ENCODE measurements around the gene WT1. TPM values are rescaled to one million over a fixed set of nuclear protein-coding genes. Genes with fewer than 3 reads are reported as not detected.
A peak's percentile ranks its signal among the peaks of the same experiment; 100 is the strongest.

WT1 gene
- total and polyA plus RNA-seq, 4 experiments from 2014 or later = not detected

DNA sequence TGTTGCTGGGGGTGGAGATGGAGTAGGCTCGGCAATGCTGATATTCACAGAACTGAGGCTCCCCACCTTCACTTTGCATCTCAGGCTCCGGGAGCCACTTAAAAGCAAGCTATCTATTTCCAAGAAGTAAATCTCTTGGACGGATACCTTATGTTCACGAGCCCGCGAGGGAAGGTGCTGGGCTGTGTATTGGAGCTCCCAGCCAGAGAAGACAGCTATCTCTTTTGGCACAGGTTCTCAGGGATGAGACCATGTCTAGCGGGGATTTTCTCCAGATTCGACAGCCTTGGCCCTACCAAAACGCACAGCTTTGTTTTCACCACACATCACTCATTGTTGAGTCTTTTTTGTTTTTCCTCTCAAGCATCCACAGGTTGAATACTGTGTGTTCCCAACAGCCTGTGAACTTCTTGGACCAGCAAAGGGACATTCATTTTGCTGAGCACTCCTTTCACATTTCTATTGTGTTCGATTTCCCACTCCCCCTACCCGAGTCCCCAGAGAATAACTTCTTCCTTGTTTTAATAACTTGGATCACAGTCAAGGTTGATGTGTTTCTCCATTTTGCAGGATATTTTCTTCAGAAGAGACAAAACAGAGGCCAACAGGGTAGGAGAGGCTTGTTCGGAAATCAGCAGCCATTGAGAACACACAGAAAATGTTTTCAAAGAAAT, 23.3 kb downstream of the WT1 start:
- Mint-ChIP-seq H3K36me3 (no peaks in the 10 kb centered on the region), H3K4me3 (peak overlapping the region in 1 of 8 donors; percentile 66), H3K27me3 (peaks cover 10 to 22% of the 10 kb centered on the region in 2 donors), H3K9me3 (peaks cover 0 to 1% (median 0%) of the 10 kb centered on the region in 8 donors), H3K4me1 (no peaks in the 10 kb centered on the region), H3K27ac (no peak overlapping the region)
- Histone ChIP-seq H3K4me1 (ENCODE audit: insufficient read depth, low read length) (no peaks in the 10 kb centered on the region), H3K27me3 (ENCODE audit: insufficient read depth, low read length) (no peaks in the 10 kb centered on the region), H3K4me3 (ENCODE audit: low read length in 2 of 2) (no peak overlapping the region), H3K27ac (ENCODE audit: low read depth, low read length) (no peak overlapping the region), H3K9me3 (ENCODE audit: control insufficient read depth in 1 of 2, low read length in 2 of 2) (no peaks in the 10 kb centered on the region), H3K36me3 (ENCODE audit: insufficient read depth, low read length) (no peaks in the 10 kb centered on the region)
- POLR2A ChIA-PET (ENCODE audit: partially characterized antibody) = no interaction called here
- DNase-seq = no peak
- intact Hi-C loops (cut with micrococcal nuclease) = no loop called here
- CTCF ChIA-PET (ENCODE audit: partially characterized antibody) = interaction anchor here (1.2 kb wide), 1 partner anchor 9 kb away, joined by 3 read pairs; no protein-coding TSS in a partner anchor

GRCh38 chr11:32405592-32405991, 29.7 kb downstream of the WT1 start:
- Mint-ChIP-seq H3K36me3 (no peaks in the 10 kb centered on the region), H3K27ac (no peak overlapping the region), H3K4me3 (no peak overlapping the region), H3K4me1 (no peaks in the 10 kb centered on the region), H3K27me3 (peaks cover 19 to 24% of the 10 kb centered on the region in 2 donors), H3K9me3 (peaks cover 0 to 4% (median 1%) of the 10 kb centered on the region in 8 donors)
- H3K27ac ChIP-seq (ENCODE audit: low read depth, low read length) = no peak overlapping the region
- intact Hi-C loops (cut with micrococcal nuclease) = no loop called here
- H3K4me3 ChIP-seq (ENCODE audit: low read length in 2 of 2) = no peak overlapping the region
- CTCF ChIA-PET (ENCODE audit: partially characterized antibody) = interaction anchor here (0.9 kb wide), 1 partner anchor 83 kb away, joined by 4 read pairs; no protein-coding TSS in a partner anchor
- no peaks in the 10 kb centered on the region for H3K36me3 ChIP-seq (ENCODE audit: insufficient read depth, low read length)
- H3K27me3 ChIP-seq (ENCODE audit: insufficient read depth, low read length) = no peaks in the 10 kb centered on the region
- H3K4me1 ChIP-seq (ENCODE audit: insufficient read depth, low read length) = no peaks in the 10 kb centered on the region
- POLR2A ChIA-PET (ENCODE audit: partially characterized antibody) = no interaction called here
- no peaks in the 10 kb centered on the region for H3K9me3 ChIP-seq (ENCODE audit: control insufficient read depth in 1 of 2, low read length in 2 of 2)
- no peak for DNase-seq

GRCh38 chr11:32402836-32403235, 32.5 kb downstream of the WT1 start:
- Mint-ChIP-seq H3K9me3 (peaks cover 0 to 4% (median 1%) of the 10 kb centered on the region in 8 donors), H3K27me3 (peaks cover 19 to 21% of the 10 kb centered on the region in 2 donors), H3K4me1 (no peaks in the 10 kb centered on the region), H3K36me3 (no peaks in the 10 kb centered on the region), H3K4me3 (no peak overlapping the region), H3K27ac (no peak overlapping the region)
- ChIA-PET CTCF (ENCODE audit: partially characterized antibody) (interaction anchor here (1.6 kb wide), 1 partner anchor 18 kb away, joined by 5 read pairs; no protein-coding TSS in a partner anchor), POLR2A (ENCODE audit: partially characterized antibody) (no interaction called here)
- Histone ChIP-seq H3K27ac (ENCODE audit: low read depth, low read length) (no peak overlapping the region), H3K27me3 (ENCODE audit: insufficient read depth, low read length) (no peaks in the 10 kb centered on the region), H3K9me3 (ENCODE audit: control insufficient read depth in 1 of 2, low read length in 2 of 2) (no peaks in the 10 kb centered on the region), H3K4me3 (ENCODE audit: low read length in 2 of 2) (no peak overlapping the region), H3K36me3 (ENCODE audit: insufficient read depth, low read length) (no peaks in the 10 kb centered on the region), H3K4me1 (ENCODE audit: insufficient read depth, low read length) (no peaks in the 10 kb centered on the region)
- intact Hi-C loops (cut with micrococcal nuclease) = no loop called here
- DNase-seq = no peak

- DNase-seq = no peak
- Mint-ChIP-seq H3K36me3 (no peaks in the 10 kb centered on the region), H3K4me1 (no peaks in the 10 kb centered on the region), H3K27me3 (peaks cover 16 to 17% of the 10 kb centered on the region in 2 donors), H3K27ac (no peak overlapping the region), H3K4me3 (no peak overlapping the region), H3K9me3 (peaks cover 0 to 4% (median 1%) of the 10 kb centered on the region in 8 donors)
- no peak overlapping the region for H3K27ac ChIP-seq (ENCODE audit: low read depth, low read length)
- POLR2A ChIA-PET (ENCODE audit: partially characterized antibody) = no interaction called here
- no peaks in the 10 kb centered on the region for H3K27me3 ChIP-seq (ENCODE audit: insufficient read depth, low read length)
- H3K4me3 ChIP-seq (ENCODE audit: low read length in 2 of 2) = no peak overlapping the region
- CTCF ChIA-PET (ENCODE audit: partially characterized antibody) = no interaction called here
- no peaks in the 10 kb centered on the region for H3K4me1 ChIP-seq (ENCODE audit: insufficient read depth, low read length)
- H3K9me3 ChIP-seq (ENCODE audit: control insufficient read depth in 1 of 2, low read length in 2 of 2) = no peaks in the 10 kb centered on the region
- H3K36me3 ChIP-seq (ENCODE audit: insufficient read depth, low read length) = no peaks in the 10 kb centered on the region
- intact Hi-C loops (cut with micrococcal nuclease) = no loop called here
Observed at GRCh38 chr11:32400670-32401369, 34.5 kb downstream of the WT1 start.

DNA sequence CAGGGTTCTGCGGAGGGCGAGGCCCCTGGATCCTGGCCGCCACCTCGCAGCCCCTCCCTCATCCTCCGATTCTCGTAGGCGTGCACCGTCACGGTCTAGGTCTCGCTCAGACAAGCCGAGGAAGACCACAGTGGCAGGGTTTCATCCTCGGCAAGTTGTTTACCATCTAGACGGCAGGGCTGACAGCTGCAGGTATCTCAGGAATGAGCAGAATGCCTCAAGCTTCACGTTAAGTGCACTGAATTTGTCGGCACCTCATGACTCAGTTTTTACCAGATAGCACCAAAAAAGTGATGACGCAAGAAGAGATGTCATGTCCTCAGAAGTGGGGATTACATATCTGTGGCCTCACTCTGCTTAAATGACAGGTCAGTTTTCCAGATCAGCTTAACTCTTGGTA, 35.1 kb downstream of the WT1 start:
- peaks cover 17 to 19% of the 10 kb centered on the region in 2 donors for H3K27me3 Mint-ChIP-seq
- Histone ChIP-seq H3K27ac (ENCODE audit: low read depth, low read length) (no peak overlapping the region), H3K4me3 (ENCODE audit: low read length in 2 of 2) (no peak overlapping the region), H3K4me1 (ENCODE audit: insufficient read depth, low read length) (no peaks in the 10 kb centered on the region), H3K36me3 (ENCODE audit: insufficient read depth, low read length) (no peaks in the 10 kb centered on the region), H3K27me3 (ENCODE audit: insufficient read depth, low read length) (no peaks in the 10 kb centered on the region), H3K9me3 (ENCODE audit: control insufficient read depth in 1 of 2, low read length in 2 of 2) (no peaks in the 10 kb centered on the region)
- no peak for DNase-seq
- peaks cover 0 to 4% (median 1%) of the 10 kb centered on the region in 8 donors for H3K9me3 Mint-ChIP-seq
- H3K36me3 Mint-ChIP-seq = no peaks in the 10 kb centered on the region
- intact Hi-C loops (cut with micrococcal nuclease) = no loop called here
- no peaks in the 10 kb centered on the region for H3K4me1 Mint-ChIP-seq
- ChIA-PET CTCF (ENCODE audit: partially characterized antibody) (no interaction called here), POLR2A (ENCODE audit: partially characterized antibody) (no interaction called here)
- H3K27ac Mint-ChIP-seq = no peak overlapping the region
- no peak overlapping the region for H3K4me3 Mint-ChIP-seq

DNA sequence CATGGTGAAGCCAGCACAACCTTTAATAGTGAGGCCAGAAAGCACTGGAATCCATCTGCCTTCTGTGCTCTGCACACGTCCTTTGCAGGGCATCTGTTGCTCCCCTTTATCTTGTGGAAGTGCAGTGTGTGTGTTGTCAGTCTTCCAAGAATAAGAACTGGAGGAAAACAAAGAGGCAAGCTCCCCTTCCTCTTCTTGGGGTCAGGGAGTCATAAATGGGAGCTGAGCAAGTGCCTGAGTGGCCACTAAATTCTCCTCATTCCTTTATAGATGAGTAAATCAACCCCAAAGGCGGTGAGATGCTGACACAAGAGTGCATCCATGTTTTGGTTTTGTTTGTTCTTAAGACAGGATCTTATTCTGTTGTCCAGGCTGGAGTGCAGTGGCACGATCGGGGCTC, 38.3 kb downstream of the WT1 start:
- intact Hi-C loops (cut with micrococcal nuclease) = no loop called here
- Mint-ChIP-seq H3K4me1 (no peaks in the 10 kb centered on the region), H3K36me3 (no peaks in the 10 kb centered on the region), H3K4me3 (no peak overlapping the region), H3K9me3 (peaks cover 0 to 4% (median under 1%) of the 10 kb centered on the region in 8 donors), H3K27ac (no peak overlapping the region), H3K27me3 (peaks cover 12 to 17% of the 10 kb centered on the region in 2 donors)
- no peak overlapping the region for H3K27ac ChIP-seq (ENCODE audit: low read depth, low read length)
- ChIA-PET CTCF (ENCODE audit: partially characterized antibody) (no interaction called here), POLR2A (ENCODE audit: partially characterized antibody) (no interaction called here)
- no peak overlapping the region for H3K4me3 ChIP-seq (ENCODE audit: low read length in 2 of 2)
- H3K9me3 ChIP-seq (ENCODE audit: control insufficient read depth in 1 of 2, low read length in 2 of 2) = no peaks in the 10 kb centered on the region
- no peaks in the 10 kb centered on the region for H3K4me1 ChIP-seq (ENCODE audit: insufficient read depth, low read length)
- H3K36me3 ChIP-seq (ENCODE audit: insufficient read depth, low read length) = no peaks in the 10 kb centered on the region
- H3K27me3 ChIP-seq (ENCODE audit: insufficient read depth, low read length) = no peaks in the 10 kb centered on the region
- no peak for DNase-seq

- H3K27ac ChIP-seq (ENCODE audit: low read depth, low read length) = no peak overlapping the region
- Mint-ChIP-seq H3K27me3 (peaks cover 12 to 17% of the 10 kb centered on the region in 2 donors), H3K36me3 (no peaks in the 10 kb centered on the region), H3K4me1 (no peaks in the 10 kb centered on the region), H3K9me3 (peaks cover 0 to 4% (median 0%) of the 10 kb centered on the region in 8 donors), H3K27ac (no peak overlapping the region), H3K4me3 (no peak overlapping the region)
- H3K4me1 ChIP-seq (ENCODE audit: insufficient read depth, low read length) = no peaks in the 10 kb centered on the region
- H3K27me3 ChIP-seq (ENCODE audit: insufficient read depth, low read length) = no peaks in the 10 kb centered on the region
- DNase-seq = no peak
- no peaks in the 10 kb centered on the region for H3K9me3 ChIP-seq (ENCODE audit: control insufficient read depth in 1 of 2, low read length in 2 of 2)
- intact Hi-C loops (cut with micrococcal nuclease) = no loop called here
- POLR2A ChIA-PET (ENCODE audit: partially characterized antibody) = no interaction called here
- H3K36me3 ChIP-seq (ENCODE audit: insufficient read depth, low read length) = no peaks in the 10 kb centered on the region
- no peak overlapping the region for H3K4me3 ChIP-seq (ENCODE audit: low read length in 2 of 2)
- CTCF ChIA-PET (ENCODE audit: partially characterized antibody) = no interaction called here
Observed at GRCh38 chr11:32396331-32396730, 39.0 kb downstream of the WT1 start.
